Measurements from ENCODE around the gene NCKAP1.

DNA sequence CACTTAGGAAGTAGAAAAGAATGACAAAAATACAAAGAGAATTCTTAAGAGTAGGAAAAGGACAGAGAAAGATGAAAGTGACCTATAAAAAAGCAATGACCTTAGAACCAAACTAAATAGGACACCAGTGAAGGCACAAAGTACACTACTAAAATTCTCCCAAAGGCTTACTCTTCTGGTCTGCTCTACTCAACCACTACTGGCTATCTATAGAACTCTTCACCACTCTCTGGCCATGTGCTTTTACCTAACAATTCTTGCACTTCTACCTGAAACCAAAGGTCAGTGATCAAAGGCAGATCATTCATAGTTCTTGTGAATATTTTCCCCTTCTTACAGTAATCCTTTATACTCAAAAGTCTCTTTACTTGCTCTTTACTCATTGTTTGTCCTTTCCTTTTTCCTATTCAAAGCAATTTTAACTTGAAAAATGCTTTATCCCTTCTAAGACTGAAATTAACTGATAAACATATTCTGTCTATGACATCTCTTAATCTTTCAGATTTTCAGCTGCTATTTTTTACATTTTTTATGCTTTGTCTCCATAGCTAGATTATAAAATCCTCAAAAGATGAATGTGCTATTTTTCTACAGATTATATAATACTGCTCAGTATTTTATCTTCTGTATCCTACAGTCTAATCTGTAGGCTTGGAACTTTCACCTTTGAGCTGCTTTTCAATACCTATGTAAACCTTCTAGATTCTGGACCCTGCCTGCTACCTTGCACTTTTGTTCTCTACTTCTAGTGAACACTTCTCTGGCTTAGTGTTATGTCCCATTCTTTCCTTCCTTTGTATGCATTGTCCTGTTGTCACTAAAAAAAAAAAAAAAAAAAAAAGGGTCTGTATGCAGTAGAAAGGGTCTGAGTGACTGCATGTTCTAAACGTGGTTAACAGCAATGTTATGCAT is 64.6 kb downstream of the NCKAP1 start:
- TF ChIP-seq CTCF (IDR thresholded peaks at IDR 0.05; ENCODE audit: insufficient read depth, low read length), result no peak
- TF ChIP-seq POLR2AphosphoS5 (IDR thresholded peaks at IDR 0.05; ENCODE audit: low read depth), result no peak
- no peak for TF ChIP-seq SPI1 (IDR thresholded peaks at IDR 0.05; ENCODE audit: borderline replicate concordance, low read depth)
